HCT116 (cell line): ENCODE data around the gene RPS27L. TPM values are rescaled to one million over a fixed set of nuclear protein-coding genes. Genes with fewer than 3 reads are reported as not detected.

Experiments
- ATAC-seq: fragments of 200-7000 bp; cut with Tn5 transposase; 2 replicates; pipeline ENCODE4 v1.9.1; 2020; ENCODE audit warnings: mild to moderate bottlenecking, moderate library complexity
- BruUV-seq: library from RNA; stranded (reverse); fragments of 400-500 nt; replicated peaks from 2 replicates; lab custom pipeline; 2021; lab: Mats Ljungman, UMichigan
- CTCF ChIA-PET: fragments of 300-600 bp; sonication (Branson Sonifier 250); formaldehyde crosslinking; loops from one replicate; lab custom pipeline; 2021; ENCODE audit warnings: antibody characterized with exemption; lab: Charles Lee
- POLR2A ChIA-PET: fragments of 300-600, 350-600 bp; sonication (Branson Sonifier 250); formaldehyde crosslinking; loops from one replicate; lab custom pipeline; 2021; ENCODE audit warnings: antibody characterized with exemption; lab: Charles Lee
- RAD21 ChIA-PET, 2 experiments: fragments of 300-600 bp; sonication (Branson Sonifier 250); formaldehyde crosslinking; loops; one replicate each; lab custom pipeline; 2023; ENCODE audit warnings: low total read pairs in 2 of 2; ENCODE audit not compliant: uncharacterized antibody in 2 of 2, unreplicated experiment in 2 of 2, low non-redundant PET in 1 of 2; lab: Charles Lee
- DNase-seq: peaks from one replicate; pipeline ENCODE4 v3.0.0-alpha.2; 2010; ENCODE audit warnings: low read depth, low spot score
- H2AFZ ChIP-seq: fragments of 200-600 bp; shearing (Covaris generic), sonication (generic); 2 replicates; pipeline ENCODE4 v1.6.1; 2017; ENCODE audit warnings: low read depth, mixed run types, mixed read lengths, antibody characterized with exemption, low read length; ENCODE audit not compliant: poor library complexity, severe bottlenecking
- H3K27ac ChIP-seq: 2 replicates; pipeline ENCODE4 v1.5.1; 2012; ENCODE audit warnings: low read depth, low read length
- H3K27me3 ChIP-seq: fragments of 200-600 bp; sonication (generic); 2 replicates; pipeline ENCODE4 v1.6.1; 2016; ENCODE audit warnings: mixed run types, low read length, mixed read lengths; ENCODE audit not compliant: insufficient read depth
- H3K36me3 ChIP-seq, 2 experiments: fragments of 200-500 bp in 1 of 2; fragments of 200-600 bp in 1 of 2; sonication (Bioruptor generic) in 1 of 2; sonication (generic) in 1 of 2; 2 replicates each; pipeline versions ENCODE4 v1.5.1 to v1.6.1; 2014 to 2016; ENCODE audit warnings: low read length in 2 of 2, inconsistent platforms in 1 of 2, mixed read lengths in 1 of 2, mixed run types in 1 of 2; ENCODE audit not compliant: insufficient read depth in 2 of 2, control insufficient read depth in 1 of 2
- H3K4me1 ChIP-seq, 2 experiments: fragments of 200-600 bp in 1 of 2; sonication (generic) in 1 of 2; 2 replicates each; pipeline versions ENCODE4 v1.5.1 to v1.6.1; 2012 to 2017; ENCODE audit warnings: low read length in 2 of 2, inconsistent platforms in 1 of 2, mild to moderate bottlenecking in 1 of 2, mixed read lengths in 1 of 2, mixed run types in 1 of 2, moderate library complexity in 1 of 2; ENCODE audit not compliant: insufficient read depth in 2 of 2, control insufficient read depth in 1 of 2
- H3K4me2 ChIP-seq: fragments of 200-600 bp; sonication (generic); 2 replicates; pipeline ENCODE4 v1.6.1; 2017; ENCODE audit warnings: mixed run types, low read length, mixed read lengths
- H3K4me3 ChIP-seq, 2 experiments: fragments of 200-600 bp in 1 of 2; sonication (generic) in 1 of 2; replicated peaks in 1 of 2; 2 replicates each; pipeline ENCODE4 v1.5.1; 2011 to 2016; ENCODE audit warnings: low read length in 2 of 2, control low read depth in 1 of 2, low read depth in 1 of 2, mild to moderate bottlenecking in 1 of 2, mixed read lengths in 1 of 2, mixed run types in 1 of 2
- H3K79me2 ChIP-seq: fragments of 200-600 bp; sonication (generic); 2 replicates; pipeline ENCODE4 v1.6.1; 2017; ENCODE audit warnings: mild to moderate bottlenecking, mixed run types, low read length, moderate library complexity, mixed read lengths; ENCODE audit not compliant: insufficient read depth
- H3K9ac ChIP-seq: fragments of 200-600 bp; sonication (generic); 2 replicates; pipeline ENCODE4 v1.6.1; 2016; ENCODE audit warnings: low read length, mixed read lengths
- H3K9me2 ChIP-seq: fragments of 200-600 bp; sonication (generic), shearing (Covaris generic); 2 replicates; pipeline ENCODE4 v1.6.1; 2017; ENCODE audit warnings: mixed run types, mild to moderate bottlenecking, moderate library complexity; ENCODE audit not compliant: insufficient read depth
- H3K9me3 ChIP-seq, 2 experiments: fragments of 200-500 bp in 1 of 2; fragments of 200-600 bp in 1 of 2; sonication (Bioruptor generic) in 1 of 2; sonication (generic) in 1 of 2; 2 replicates each; pipeline ENCODE4 v1.6.1; 2014 to 2017; ENCODE audit warnings: low read length in 2 of 2, mixed read lengths in 2 of 2, inconsistent platforms in 1 of 2, low read depth in 1 of 2, mild to moderate bottlenecking in 1 of 2, mixed run types in 1 of 2, moderate library complexity in 1 of 2; ENCODE audit not compliant: control insufficient read depth in 1 of 2, insufficient read depth in 1 of 2
- H4K20me1 ChIP-seq: fragments of 200-600 bp; sonication (generic), shearing (Covaris generic); 2 replicates; pipeline ENCODE4 v1.6.1; 2017; ENCODE audit warnings: mixed run types, mild to moderate bottlenecking, moderate library complexity; ENCODE audit not compliant: insufficient read depth
- CBX3 ChIP-seq: IDR thresholded peaks from 2 replicates; pipeline ENCODE4 v1.6.1; 2012; ENCODE audit warnings: low read depth
- CEBPB ChIP-seq: IDR thresholded peaks from 2 replicates; pipeline ENCODE4 v1.6.1; 2012; ENCODE audit warnings: low read depth
- ELF1 ChIP-seq: IDR thresholded peaks from 2 replicates; pipeline ENCODE4 v1.6.1; 2012; ENCODE audit warnings: low read depth, borderline replicate concordance
- EZH2 ChIP-seq: fragments of 200-600 bp; sonication (generic); IDR thresholded peaks from 2 replicates; pipeline ENCODE4 v1.6.1; 2017; ENCODE audit warnings: antibody characterized with exemption, mixed run types
- JUND ChIP-seq: IDR thresholded peaks from 2 replicates; pipeline ENCODE4 v1.6.1; 2012
- POLR2A ChIP-seq: IDR thresholded peaks from 2 replicates; pipeline ENCODE4 v1.7.0; 2011; ENCODE audit warnings: borderline replicate concordance; ENCODE audit not compliant: insufficient read depth, insufficient read length; ENCODE audit errors: extremely low read depth
- POLR2AphosphoS5 ChIP-seq: IDR thresholded peaks from 2 replicates; pipeline ENCODE4 v1.6.1; 2011; ENCODE audit warnings: mild to moderate bottlenecking, low read depth, low read length, moderate library complexity
- RAD21 ChIP-seq: IDR thresholded peaks from 2 replicates; pipeline ENCODE4 v1.6.1; 2012; ENCODE audit warnings: low read depth, mild to moderate bottlenecking
- SRF ChIP-seq: IDR thresholded peaks from 2 replicates; pipeline ENCODE4 v1.6.1; 2012; ENCODE audit warnings: low read depth
- YY1 ChIP-seq: IDR thresholded peaks from 2 replicates; pipeline ENCODE4 v1.6.1; 2011; ENCODE audit warnings: low read length, low read depth, moderate library complexity, mild to moderate bottlenecking; ENCODE audit not compliant: insufficient replicate concordance; ENCODE audit errors: extremely low read depth
- ZNF274 ChIP-seq: fragments of 200-500 bp; sonication (Bioruptor generic); IDR thresholded peaks from 2 replicates; pipeline ENCODE4 v1.6.1; 2014; ENCODE audit warnings: mild to moderate bottlenecking, low read depth, low read length, inconsistent platforms
- intact Hi-C: fragments of 100-400 bp; cut with micrococcal nuclease; formaldehyde crosslinking; loops from 2 replicates; pipeline ENCODE4 v1.10.0; 2022
- total RNA-seq: library from RNA; stranded (reverse); gene quantifications from one replicate; pipeline ENCODE4 v1.2.1, GENCODE V29; 2021; ENCODE audit not compliant: unreplicated experiment
- TF ChIP-seq, protein P1 (sequence below): IDR thresholded peaks from 2 replicates; pipeline ENCODE4 v1.6.1; 2012
- TF ChIP-seq, protein P2 (sequence below): IDR thresholded peaks from 2 replicates; pipeline ENCODE4 v1.6.1; 2011; ENCODE audit warnings: mild to moderate bottlenecking, low read length, moderate library complexity; ENCODE audit not compliant: insufficient replicate concordance; ENCODE audit errors: extremely low read depth

RPS27L gene
- total RNA-seq, 1 experiment from 2014 or later, result 139 TPM

DNA sequence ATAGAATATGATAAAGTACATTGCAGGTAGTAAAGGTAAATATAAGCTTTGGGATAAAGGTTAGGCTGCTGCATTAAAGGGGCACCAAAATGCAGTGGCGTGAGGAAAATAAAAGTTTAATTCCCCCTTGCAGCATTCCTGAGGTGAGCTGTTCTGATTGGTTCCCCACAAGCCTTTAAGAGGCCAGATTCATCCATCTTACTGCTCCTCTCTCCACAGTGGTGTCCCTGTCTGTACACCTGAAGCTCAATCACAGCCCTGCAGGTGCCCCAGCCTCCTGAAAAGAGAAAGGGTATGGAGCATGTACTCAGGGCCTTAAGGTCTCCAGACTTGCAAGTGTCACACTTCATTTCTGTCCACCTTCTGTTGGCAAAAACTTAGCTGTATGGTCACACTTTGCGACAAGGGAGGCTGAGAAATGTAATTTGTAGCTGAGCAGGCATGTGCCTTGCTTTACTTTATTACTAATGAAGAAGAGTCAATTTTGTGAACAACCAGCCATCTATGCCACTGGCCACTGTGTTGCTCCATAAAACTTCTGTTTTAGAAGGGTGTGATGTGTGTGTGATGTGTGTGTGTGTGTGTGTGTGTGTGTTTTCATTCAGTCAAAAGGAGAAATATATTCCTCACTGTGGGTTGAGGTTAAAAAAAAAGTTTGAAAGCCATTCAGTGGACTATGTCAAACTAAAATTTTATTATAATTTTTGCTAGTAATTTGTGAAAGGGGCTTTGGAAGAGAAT is 22.9 kb downstream of the RPS27L start:
- Histone ChIP-seq H3K9ac (no peak overlapping the region), H2AFZ (no peak overlapping the region), H3K27ac (no peak overlapping the region), H3K79me2 (no peaks in the 10 kb centered on the region), H3K9me2 (no peaks in the 10 kb centered on the region), H3K4me3 (no peak overlapping the region), H3K4me1 (no peaks in the 10 kb centered on the region), H3K4me2 (no peak overlapping the region), H3K9me3 (no peaks in the 10 kb centered on the region), H3K27me3 (no peaks in the 10 kb centered on the region), H4K20me1 (no peaks in the 10 kb centered on the region), H3K36me3 (no peaks in the 10 kb centered on the region; a peak in 2 of 4 replicates)
- ChIA-PET CTCF (no interaction called here), POLR2A (interaction anchor here (1.3 kb wide), 1 partner anchor 13 kb away, joined by 3 read pairs; no protein-coding TSS in a partner anchor), RAD21 (no interaction called here)
- DNase-seq (no peak), ATAC-seq (no peak)
- BruUV-seq, result no TSS peak
- intact Hi-C loops, result no loop called here
- TF ChIP-seq EZH2 (no peak), ZNF274 (no peak), POLR2A (no peak), ELF1 (no peak), CEBPB (no peak), CBX3 (no peak), POLR2AphosphoS5 (no peak), RAD21 (no peak), YY1 (no peak), JUND (no peak), SRF (no peak)
- TF ChIP-seq, protein P1, sequence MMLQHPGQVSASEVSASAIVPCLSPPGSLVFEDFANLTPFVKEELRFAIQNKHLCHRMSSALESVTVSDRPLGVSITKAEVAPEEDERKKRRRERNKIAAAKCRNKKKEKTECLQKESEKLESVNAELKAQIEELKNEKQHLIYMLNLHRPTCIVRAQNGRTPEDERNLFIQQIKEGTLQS, result no peak
- TF ChIP-seq, protein P2, sequence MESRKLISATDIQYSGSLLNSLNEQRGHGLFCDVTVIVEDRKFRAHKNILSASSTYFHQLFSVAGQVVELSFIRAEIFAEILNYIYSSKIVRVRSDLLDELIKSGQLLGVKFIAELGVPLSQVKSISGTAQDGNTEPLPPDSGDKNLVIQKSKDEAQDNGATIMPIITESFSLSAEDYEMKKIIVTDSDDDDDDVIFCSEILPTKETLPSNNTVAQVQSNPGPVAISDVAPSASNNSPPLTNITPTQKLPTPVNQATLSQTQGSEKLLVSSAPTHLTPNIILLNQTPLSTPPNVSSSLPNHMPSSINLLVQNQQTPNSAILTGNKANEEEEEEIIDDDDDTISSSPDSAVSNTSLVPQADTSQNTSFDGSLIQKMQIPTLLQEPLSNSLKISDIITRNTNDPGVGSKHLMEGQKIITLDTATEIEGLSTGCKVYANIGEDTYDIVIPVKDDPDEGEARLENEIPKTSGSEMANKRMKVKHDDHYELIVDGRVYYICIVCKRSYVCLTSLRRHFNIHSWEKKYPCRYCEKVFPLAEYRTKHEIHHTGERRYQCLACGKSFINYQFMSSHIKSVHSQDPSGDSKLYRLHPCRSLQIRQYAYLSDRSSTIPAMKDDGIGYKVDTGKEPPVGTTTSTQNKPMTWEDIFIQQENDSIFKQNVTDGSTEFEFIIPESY, result no peak
